HEK293 (cell line): ENCODE data around the gene CORO2B.

Experiments used
- CTCF ChIA-PET: fragments of 350-600 bp; formaldehyde crosslinking; extraction: SDS; loops from one replicate; lab custom pipeline; 2021; ENCODE audit warnings: antibody characterized with exemption; lab: Yijun Ruan, JAX
- POLR2A ChIA-PET: fragments of 300-600 bp; formaldehyde crosslinking; extraction: SDS; loops from one replicate; lab custom pipeline; 2020; ENCODE audit warnings: antibody characterized with exemption, inconsistent platforms; lab: Yijun Ruan, JAX
- H3K27ac ChIP-seq: fragments of 200-500 bp; sonication (Bioruptor generic); 2 replicates; pipeline ENCODE4 v1.5.1; 2014; ENCODE audit warnings: low read depth, low read length, control low read depth, inconsistent platforms; ENCODE audit errors: extremely low read depth
- H3K36me3 ChIP-seq, 2 experiments: fragments of 200-500 bp in 1 of 2; sonication (Bioruptor generic) in 1 of 2; 1 replicate in 1 of 2; 2 replicates in 1 of 2; pipeline ENCODE4 v1.5.1; 2014 to 2017; ENCODE audit warnings: inconsistent platforms in 2 of 2, low read length in 2 of 2; ENCODE audit not compliant: control insufficient read depth in 2 of 2, insufficient read depth in 1 of 2
- H3K4me1 ChIP-seq: fragments of 200-500 bp; sonication (Bioruptor generic); 2 replicates; pipeline ENCODE4 v1.5.1; 2014; ENCODE audit warnings: mild to moderate bottlenecking, low read length, inconsistent platforms; ENCODE audit not compliant: control insufficient read depth, insufficient read depth
- H3K4me3 ChIP-seq: 2 replicates; pipeline ENCODE4 v1.5.1; 2011; ENCODE audit warnings: low read depth, mild to moderate bottlenecking, control low read depth, low read length, moderate library complexity
- H3K9me3 ChIP-seq: fragments of 200-500 bp; sonication (Bioruptor generic); 2 replicates; pipeline ENCODE4 v1.5.1; 2014; ENCODE audit warnings: low read depth, low read length, inconsistent platforms; ENCODE audit not compliant: control insufficient read depth, insufficient read depth
- GLIS1 ChIP-seq: fragments of 450-650 bp; formaldehyde crosslinking; IDR thresholded peaks from 2 replicates; pipeline ENCODE4 v1.5.1; 2016; ENCODE audit warnings: missing biosample characterization, missing genetic modification characterization
- HOXC10 ChIP-seq: sonication (generic); formaldehyde crosslinking; IDR thresholded peaks from 2 replicates; pipeline ENCODE4 v1.8.1; 2023; ENCODE audit warnings: mild to moderate bottlenecking, missing genetic modification reagents
- MEIS1 ChIP-seq: sonication (generic); formaldehyde crosslinking; IDR thresholded peaks from 2 replicates; pipeline ENCODE4 v1.8.1; 2022; ENCODE audit warnings: missing genetic modification reagents, mild to moderate bottlenecking, borderline replicate concordance
- PRDM6 ChIP-seq: fragments of 450-650 bp; formaldehyde crosslinking; IDR thresholded peaks from 2 replicates; pipeline ENCODE4 v1.5.1; 2017; ENCODE audit warnings: missing biosample characterization, missing genetic modification characterization
- SCRT2 ChIP-seq: fragments of 450-650 bp; formaldehyde crosslinking; IDR thresholded peaks from 2 replicates; pipeline ENCODE4 v1.5.1; 2016; ENCODE audit warnings: missing biosample characterization, missing genetic modification characterization
- SP2 ChIP-seq: fragments of 450-650 bp; formaldehyde crosslinking; IDR thresholded peaks from 2 replicates; pipeline ENCODE4 v1.5.1; 2016; ENCODE audit warnings: missing biosample characterization, missing genetic modification characterization
- ZBTB20 ChIP-seq: fragments of 450-650 bp; formaldehyde crosslinking; IDR thresholded peaks from 2 replicates; pipeline ENCODE4 v1.5.1; 2016; ENCODE audit warnings: missing biosample characterization, missing genetic modification characterization
- ZBTB48 ChIP-seq: fragments of 450-650 bp; formaldehyde crosslinking; IDR thresholded peaks from 2 replicates; pipeline ENCODE4 v1.5.1; 2016; ENCODE audit warnings: missing biosample characterization, missing genetic modification characterization
- ZEB2 ChIP-seq: fragments of 450-650 bp; formaldehyde crosslinking; IDR thresholded peaks from 2 replicates; pipeline ENCODE4 v1.5.1; 2016; ENCODE audit warnings: missing biosample characterization, missing genetic modification characterization
- ZIC2 ChIP-seq: fragments of 450-650 bp; formaldehyde crosslinking; IDR thresholded peaks from 2 replicates; pipeline ENCODE4 v1.5.1; 2016; ENCODE audit warnings: missing biosample characterization, missing genetic modification characterization
- ZNF10 ChIP-seq: fragments of 450-650 bp; formaldehyde crosslinking; IDR thresholded peaks from 2 replicates; pipeline ENCODE4 v1.5.1; 2017; ENCODE audit warnings: missing biosample characterization, missing genetic modification characterization
- ZNF114 ChIP-seq: fragments of 450-650 bp; formaldehyde crosslinking; IDR thresholded peaks from 2 replicates; pipeline ENCODE4 v1.5.0; 2017; ENCODE audit warnings: missing biosample characterization, missing genetic modification characterization
- ZNF23 ChIP-seq: fragments of 450-650 bp; formaldehyde crosslinking; IDR thresholded peaks from 2 replicates; pipeline ENCODE4 v1.5.1; 2016; ENCODE audit warnings: missing biosample characterization, missing genetic modification characterization, borderline replicate concordance
- ZNF26 ChIP-seq: fragments of 450-650 bp; formaldehyde crosslinking; IDR thresholded peaks from 2 replicates; pipeline ENCODE4 v1.5.1; 2016; ENCODE audit warnings: missing biosample characterization, missing genetic modification characterization
- ZNF324 ChIP-seq: fragments of 450-650 bp; formaldehyde crosslinking; IDR thresholded peaks from 2 replicates; pipeline ENCODE4 v1.5.1; 2016; ENCODE audit warnings: missing biosample characterization, missing genetic modification characterization
- ZNF341 ChIP-seq: fragments of 450-650 bp; formaldehyde crosslinking; IDR thresholded peaks from 2 replicates; pipeline ENCODE4; 2016; ENCODE audit warnings: low read depth, missing biosample characterization, missing genetic modification characterization
- ZNF416 ChIP-seq: fragments of 450-650 bp; formaldehyde crosslinking; IDR thresholded peaks from 2 replicates; pipeline ENCODE4 v1.5.1; 2016; ENCODE audit warnings: missing biosample characterization, missing genetic modification characterization
- ZNF626 ChIP-seq: fragments of 450-650 bp; sonication (Bioruptor Pico); formaldehyde crosslinking; IDR thresholded peaks from 2 replicates; pipeline ENCODE4 v1.5.1; 2018; ENCODE audit warnings: missing biosample characterization, missing genetic modification characterization, inconsistent platforms
- ZNF692 ChIP-seq: fragments of 450-650 bp; formaldehyde crosslinking; IDR thresholded peaks from 2 replicates; pipeline ENCODE4 v1.5.1; 2016; ENCODE audit warnings: missing biosample characterization, missing genetic modification characterization
- ZNF837 ChIP-seq: fragments of 450-650 bp; formaldehyde crosslinking; IDR thresholded peaks from 2 replicates; pipeline ENCODE4 v1.5.1; 2016; ENCODE audit warnings: missing biosample characterization, missing genetic modification characterization

CORO2B gene

GRCh38 chr15:68606375-68606774 lies 27.6 kb downstream of the CORO2B start:
- Histone ChIP-seq H3K9me3 (no peaks in the 10 kb centered on the region), H3K27ac (no peak overlapping the region; the same call in 1 of the 2 replicates), H3K4me3 (no peak overlapping the region), H3K4me1 (peaks cover 22% of the 10 kb centered on the region), H3K36me3 (no peaks in the 10 kb centered on the region)
- POLR2A ChIA-PET = interaction anchor here (0.6 kb wide), 1 partner anchor 84 kb away, joined by 3 read pairs; no protein-coding TSS in a partner anchor
- no peak for TF ChIP-seq ZNF26 (tag by site-specific recombination)
- no peak for TF ChIP-seq MEIS1 (CRISPR knock-in tag)
- TF ChIP-seq ZNF114 (tag by site-specific recombination) = no peak
- TF ChIP-seq SP2 = no peak
- TF ChIP-seq HOXC10 (CRISPR knock-in tag) = no peak
- no peak for TF ChIP-seq PRDM6 (tag by site-specific recombination)
- TF ChIP-seq ZNF692 (tag by site-specific recombination) = no peak
- TF ChIP-seq ZEB2 (tag by site-specific recombination) = no peak
- TF ChIP-seq ZNF23 (tag by site-specific recombination) = no peak
- no peak for TF ChIP-seq ZNF341 (tag by site-specific recombination)
- TF ChIP-seq ZNF626 (tag by site-specific recombination) = no peak
- no peak for TF ChIP-seq ZNF324
- no peak for TF ChIP-seq ZNF10 (tag by site-specific recombination)
- CTCF ChIA-PET = interaction anchor here (0.6 to 2.2 kb wide), 3 partner anchors 46 to 346 kb away, joined by 3 to 11 read pairs (median 5); no protein-coding TSS in a partner anchor

GRCh38 chr15:68608206-68608843 lies 29.5 kb downstream of the CORO2B start:
- POLR2A ChIA-PET = no interaction called here
- CTCF ChIA-PET = interaction anchor here (0.6 to 2.2 kb wide), 3 partner anchors 57 to 65 kb away, joined by 3 to 11 read pairs (median 7); no protein-coding TSS in a partner anchor
- H3K36me3 ChIP-seq = no peaks in the 10 kb centered on the region
- H3K27ac ChIP-seq = no peak overlapping the region
- peaks cover 21% of the 10 kb centered on the region for H3K4me1 ChIP-seq
- no peak overlapping the region for H3K4me3 ChIP-seq
- H3K9me3 ChIP-seq = no peaks in the 10 kb centered on the region
- peak; percentile 74 for TF ChIP-seq ZIC2 (tag by site-specific recombination)
- peak; percentile 60 for TF ChIP-seq GLIS1 (tag by site-specific recombination)
- no peak for TF ChIP-seq ZNF416 (tag by site-specific recombination)
- TF ChIP-seq, all 188 proteins: peak for 2

- no peaks in the 10 kb centered on the region for H3K36me3 ChIP-seq
- no peaks in the 10 kb centered on the region for H3K9me3 ChIP-seq
- H3K27ac ChIP-seq = no peak overlapping the region
- CTCF ChIA-PET = no interaction called here
- no peak overlapping the region for H3K4me3 ChIP-seq
- POLR2A ChIA-PET = no interaction called here
- TF ChIP-seq ZNF837 (tag by site-specific recombination) (no peak), ZBTB20 (tag by site-specific recombination) (peak; percentile 93), ZBTB48 (tag by site-specific recombination) (no peak), SCRT2 (tag by site-specific recombination) (peak; percentile 78)
- H3K4me1 ChIP-seq = peaks cover 16% of the 10 kb centered on the region
Observed at GRCh38 chr15:68608844-68609232, 30.0 kb downstream of the CORO2B start.
